GM23338 (cell line): ENCODE measurements around the gene E2F3. TPM values are rescaled to one million over a fixed set of nuclear protein-coding genes. Genes with fewer than 3 reads are reported as not detected.

Experiments used
- ATAC-seq: fragments of 200-7000 bp; cut with Tn5 transposase; 3 replicates; pipeline ENCODE4 v1.9.1; 2020
- DNase-seq: peaks from one replicate; pipeline ENCODE4 v3.0.0-alpha.2; 2015; ENCODE audit warnings: low spot score
- H2AFZ ChIP-seq: fragments of 200-600 bp; sonication (generic); 2 replicates; pipeline ENCODE4 v1.8.0; 2016; ENCODE audit warnings: antibody characterized with exemption, mild to moderate bottlenecking, moderate library complexity
- H3F3A ChIP-seq: fragments of 200-600 bp; sonication (generic); replicated peaks from 2 replicates; pipeline ENCODE4 v1.8.0; 2017; ENCODE audit warnings: antibody characterized with exemption, mixed run types, low read depth
- H3K27ac ChIP-seq: fragments of 200-600 bp; sonication (generic); 2 replicates; pipeline ENCODE4 v1.6.1; 2016; ENCODE audit warnings: low read depth
- H3K27me3 ChIP-seq: fragments of 200-600 bp; sonication (generic); 2 replicates; pipeline ENCODE4 v1.8.0; 2016; ENCODE audit warnings: mild to moderate bottlenecking, mixed run types, moderate library complexity; ENCODE audit not compliant: insufficient read depth
- H3K36me3 ChIP-seq: fragments of 200-600 bp; sonication (generic); 2 replicates; pipeline ENCODE4 v1.8.0; 2016; ENCODE audit warnings: mild to moderate bottlenecking; ENCODE audit not compliant: insufficient read depth
- H3K4me1 ChIP-seq: fragments of 200-600 bp; sonication (generic); 2 replicates; pipeline ENCODE4 v1.8.0; 2016; ENCODE audit warnings: mild to moderate bottlenecking, moderate library complexity; ENCODE audit not compliant: insufficient read depth
- H3K4me2 ChIP-seq: fragments of 200-600 bp; sonication (generic); 2 replicates; pipeline ENCODE4 v1.7.1; 2017; ENCODE audit warnings: mixed run types
- H3K4me3 ChIP-seq: fragments of 200-600 bp; sonication (generic); 2 replicates; pipeline ENCODE4 v1.6.1; 2016; ENCODE audit warnings: mixed run types
- H3K79me2 ChIP-seq: fragments of 200-600 bp; sonication (generic); replicated peaks from 2 replicates; pipeline ENCODE4 v1.8.0; 2017; ENCODE audit warnings: mild to moderate bottlenecking; ENCODE audit not compliant: insufficient read depth
- H3K9me2 ChIP-seq: fragments of 200-600 bp; sonication (generic); 2 replicates; pipeline ENCODE4 v1.8.0; 2017; ENCODE audit not compliant: insufficient read depth
- H4K20me1 ChIP-seq: fragments of 200-600 bp; sonication (generic); replicated peaks from 2 replicates; pipeline ENCODE4 v1.8.0; 2017; ENCODE audit warnings: mild to moderate bottlenecking; ENCODE audit not compliant: insufficient read depth
- H3K27ac Mint-ChIP-seq: 2 replicates; pipeline ENCODE4 v1.8.0; 2020; ENCODE audit warnings: inconsistent platforms, mild to moderate bottlenecking, moderate library complexity, mixed read lengths
- H3K27me3 Mint-ChIP-seq: 3 replicates; pipeline ENCODE4 v1.8.0; 2022; ENCODE audit warnings: low read depth, mild to moderate bottlenecking, moderate library complexity, mixed read lengths, inconsistent platforms; ENCODE audit not compliant: insufficient read depth, poor library complexity
- H3K36me3 Mint-ChIP-seq: 3 replicates; pipeline ENCODE4 v1.8.0; 2021; ENCODE audit warnings: low read depth, mild to moderate bottlenecking, inconsistent platforms, moderate library complexity, mixed read lengths
- H3K4me1 Mint-ChIP-seq: 3 replicates; pipeline ENCODE4 v1.8.0; 2020; ENCODE audit warnings: mild to moderate bottlenecking, inconsistent platforms, mixed read lengths
- H3K4me3 Mint-ChIP-seq: 3 replicates; pipeline ENCODE4 v1.8.0; 2021; ENCODE audit warnings: moderate library complexity, mild to moderate bottlenecking, inconsistent platforms, mixed read lengths
- H3K9me3 Mint-ChIP-seq: 3 replicates; pipeline ENCODE4 v1.8.0; 2020; ENCODE audit warnings: moderate library complexity, mild to moderate bottlenecking, inconsistent platforms, mixed read lengths
- CTCF ChIP-seq, 2 experiments: fragments of 200-600 bp in 1 of 2; sonication (generic) in 1 of 2; conservative IDR thresholded peaks; 2 replicates each; pipeline versions ENCODE4 v1.5.1 to v1.6.1; 2016 to 2017; ENCODE audit warnings: antibody characterized with exemption in 2 of 2, low read depth in 2 of 2, mild to moderate bottlenecking in 2 of 2, moderate library complexity in 1 of 2
- JUNB ChIP-seq: IDR thresholded peaks from one replicate; pipeline ENCODE4 v1.6.1; 2016; ENCODE audit warnings: antibody characterized with exemption; ENCODE audit not compliant: unreplicated experiment
- NANOG ChIP-seq: IDR thresholded peaks from 2 replicates; pipeline ENCODE4 v1.6.1; 2016; ENCODE audit warnings: antibody characterized with exemption, borderline replicate concordance
- POLR2AphosphoS5 ChIP-seq: IDR thresholded peaks from 2 replicates; pipeline ENCODE4 v1.6.1; 2016; ENCODE audit warnings: antibody characterized with exemption, low read depth
- STAT1 ChIP-seq: IDR thresholded peaks from one replicate; pipeline ENCODE4 v1.6.1; 2016; ENCODE audit warnings: antibody characterized with exemption; ENCODE audit not compliant: unreplicated experiment
- ZNF114 ChIP-seq: fragments of 250-450 bp; sonication (Bioruptor Pico); IDR thresholded peaks from 2 replicates; pipeline ENCODE4 v1.5.0; 2020; ENCODE audit warnings: mild to moderate bottlenecking, moderate library complexity
- ZNF331 ChIP-seq: fragments of 250-450 bp; sonication (Bioruptor Pico); IDR thresholded peaks from 2 replicates; pipeline ENCODE4 v1.5.0; 2020; ENCODE audit warnings: low read depth, mild to moderate bottlenecking, moderate library complexity
- polyA plus RNA-seq: library from polyadenylated mRNA; unstranded; fragments of >200 nt; fragmentation: Nextera tagmentation; extraction: Ambion mirVana; gene quantifications from 2 replicates; pipeline ENCODE4 v1.2.1, GENCODE V29; 2016
- total RNA-seq: library from RNA; depleted of rRNA; stranded (reverse); fragments of >200 nt; shearing (Covaris generic); gene quantifications from 2 replicates; pipeline ENCODE4 v1.2.3, GENCODE V29; 2014
- TF ChIP-seq, protein P1 (sequence below): IDR thresholded peaks from 2 replicates; pipeline ENCODE4 v1.6.1; 2016; ENCODE audit warnings: antibody characterized with exemption
- TF ChIP-seq, protein P2 (sequence below): fragments of 250-450 bp; sonication (Bioruptor Pico); IDR thresholded peaks from 2 replicates; pipeline ENCODE4 v1.5.0; 2020; ENCODE audit warnings: mild to moderate bottlenecking, moderate library complexity

The E2F3 gene
- total and polyA plus RNA-seq, 2 experiments from 2014 or later: 27.2 to 33.5 TPM

DNA sequence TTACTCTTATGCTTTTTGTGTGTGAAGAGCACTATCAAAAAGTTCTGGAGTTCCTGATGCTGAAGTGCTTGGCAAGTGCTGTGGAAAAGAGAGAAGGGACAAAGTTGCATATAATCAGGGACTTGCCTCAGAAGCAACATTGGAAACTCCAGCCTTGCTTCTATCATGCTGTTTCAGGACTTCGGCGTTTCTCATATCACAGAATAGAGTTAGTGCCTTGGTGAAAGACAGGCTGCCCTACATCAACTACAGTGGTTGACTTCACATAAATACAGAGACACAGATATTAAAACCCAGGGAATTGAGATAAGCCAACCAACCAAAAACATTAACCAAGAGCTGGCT, 96.3 kb downstream of the E2F3 start:
- Histone ChIP-seq H3K79me2 (no peaks in the 10 kb centered on the region), H3F3A (0 out of 2 replicates have a peak, but pooled peaks cover 7% of the 10 kb centered on the region), H4K20me1 (no peaks in the 10 kb centered on the region), H3K27me3 (no peaks in the 10 kb centered on the region), H2AFZ (no peak overlapping the region), H3K4me2 (no peak overlapping the region), H3K36me3 (no peaks in the 10 kb centered on the region), H3K9me2 (no peaks in the 10 kb centered on the region), H3K4me1 (peaks cover under 1% of the 10 kb centered on the region; the same call in 1 of the 2 replicates), H3K27ac (no peak overlapping the region), H3K4me3 (no peak overlapping the region)
- Mint-ChIP-seq H3K27ac (no peak overlapping the region), H3K4me1 (no peaks in the 10 kb centered on the region), H3K4me3 (no peak overlapping the region), H3K36me3 (no peaks in the 10 kb centered on the region; the same call in 2 of the 3 replicates), H3K9me3 (no peaks in the 10 kb centered on the region), H3K27me3 (no peaks in the 10 kb centered on the region)
- ATAC-seq: no peak
- no peak for TF ChIP-seq STAT1
- TF ChIP-seq JUNB: no peak
- TF ChIP-seq, protein P1, sequence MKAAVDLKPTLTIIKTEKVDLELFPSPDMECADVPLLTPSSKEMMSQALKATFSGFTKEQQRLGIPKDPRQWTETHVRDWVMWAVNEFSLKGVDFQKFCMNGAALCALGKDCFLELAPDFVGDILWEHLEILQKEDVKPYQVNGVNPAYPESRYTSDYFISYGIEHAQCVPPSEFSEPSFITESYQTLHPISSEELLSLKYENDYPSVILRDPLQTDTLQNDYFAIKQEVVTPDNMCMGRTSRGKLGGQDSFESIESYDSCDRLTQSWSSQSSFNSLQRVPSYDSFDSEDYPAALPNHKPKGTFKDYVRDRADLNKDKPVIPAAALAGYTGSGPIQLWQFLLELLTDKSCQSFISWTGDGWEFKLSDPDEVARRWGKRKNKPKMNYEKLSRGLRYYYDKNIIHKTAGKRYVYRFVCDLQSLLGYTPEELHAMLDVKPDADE: no peak
- no peak for TF ChIP-seq NANOG
- TF ChIP-seq CTCF (conservative IDR thresholded peaks at IDR 0.05; ENCODE audit: low read depth in 2 of 2): no peak
- DNase-seq: no peak

DNA sequence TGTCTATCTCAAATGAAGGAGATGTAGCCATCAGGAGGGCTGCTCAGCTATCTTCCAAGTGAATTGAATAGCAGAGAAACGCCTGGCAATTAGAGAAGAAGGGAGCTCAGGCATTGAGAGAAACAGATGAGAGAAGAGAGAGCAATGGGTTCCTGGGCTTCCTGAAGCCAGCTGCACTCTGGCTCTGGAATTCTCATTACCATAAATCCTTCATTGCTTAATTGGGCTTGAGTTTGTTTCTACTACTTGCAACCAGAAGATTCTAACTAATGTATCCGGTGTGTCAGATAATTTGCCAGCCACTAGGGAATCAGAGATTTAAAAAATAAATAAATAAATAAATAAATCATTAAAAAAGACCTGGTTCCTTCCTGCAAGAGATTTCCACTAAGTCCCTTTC, 107.5 kb downstream of the E2F3 start:
- Histone ChIP-seq H3K36me3 (no peaks in the 10 kb centered on the region), H3K79me2 (no peaks in the 10 kb centered on the region), H3K4me2 (no peak overlapping the region), H3K9me2 (no peaks in the 10 kb centered on the region), H3K4me3 (no peak overlapping the region), H4K20me1 (no peaks in the 10 kb centered on the region), H3F3A (no peaks in the 10 kb centered on the region), H3K27ac (no peak overlapping the region), H3K4me1 (peaks cover 10% of the 10 kb centered on the region; the same call in 1 of the 2 replicates), H2AFZ (0 out of 2 replicates have a peak overlapping the region, but pooled peaks have one; percentile 43), H3K27me3 (no peaks in the 10 kb centered on the region)
- Mint-ChIP-seq H3K27ac (no peak overlapping the region), H3K4me1 (peaks cover 15% of the 10 kb centered on the region), H3K9me3 (no peaks in the 10 kb centered on the region), H3K27me3 (no peaks in the 10 kb centered on the region), H3K4me3 (no peak overlapping the region), H3K36me3 (no peaks in the 10 kb centered on the region)
- DNase-seq (peak; percentile 21), ATAC-seq (peak; percentile 30; the same call in 1 of the 3 replicates)
- TF ChIP-seq ZNF331 (no peak), POLR2AphosphoS5 (no peak), NANOG (no peak), JUNB (no peak), STAT1 (no peak), ZNF114 (CRISPR knock-in tag) (no peak)
- TF ChIP-seq, protein P1: no peak
- TF ChIP-seq, protein P2, sequence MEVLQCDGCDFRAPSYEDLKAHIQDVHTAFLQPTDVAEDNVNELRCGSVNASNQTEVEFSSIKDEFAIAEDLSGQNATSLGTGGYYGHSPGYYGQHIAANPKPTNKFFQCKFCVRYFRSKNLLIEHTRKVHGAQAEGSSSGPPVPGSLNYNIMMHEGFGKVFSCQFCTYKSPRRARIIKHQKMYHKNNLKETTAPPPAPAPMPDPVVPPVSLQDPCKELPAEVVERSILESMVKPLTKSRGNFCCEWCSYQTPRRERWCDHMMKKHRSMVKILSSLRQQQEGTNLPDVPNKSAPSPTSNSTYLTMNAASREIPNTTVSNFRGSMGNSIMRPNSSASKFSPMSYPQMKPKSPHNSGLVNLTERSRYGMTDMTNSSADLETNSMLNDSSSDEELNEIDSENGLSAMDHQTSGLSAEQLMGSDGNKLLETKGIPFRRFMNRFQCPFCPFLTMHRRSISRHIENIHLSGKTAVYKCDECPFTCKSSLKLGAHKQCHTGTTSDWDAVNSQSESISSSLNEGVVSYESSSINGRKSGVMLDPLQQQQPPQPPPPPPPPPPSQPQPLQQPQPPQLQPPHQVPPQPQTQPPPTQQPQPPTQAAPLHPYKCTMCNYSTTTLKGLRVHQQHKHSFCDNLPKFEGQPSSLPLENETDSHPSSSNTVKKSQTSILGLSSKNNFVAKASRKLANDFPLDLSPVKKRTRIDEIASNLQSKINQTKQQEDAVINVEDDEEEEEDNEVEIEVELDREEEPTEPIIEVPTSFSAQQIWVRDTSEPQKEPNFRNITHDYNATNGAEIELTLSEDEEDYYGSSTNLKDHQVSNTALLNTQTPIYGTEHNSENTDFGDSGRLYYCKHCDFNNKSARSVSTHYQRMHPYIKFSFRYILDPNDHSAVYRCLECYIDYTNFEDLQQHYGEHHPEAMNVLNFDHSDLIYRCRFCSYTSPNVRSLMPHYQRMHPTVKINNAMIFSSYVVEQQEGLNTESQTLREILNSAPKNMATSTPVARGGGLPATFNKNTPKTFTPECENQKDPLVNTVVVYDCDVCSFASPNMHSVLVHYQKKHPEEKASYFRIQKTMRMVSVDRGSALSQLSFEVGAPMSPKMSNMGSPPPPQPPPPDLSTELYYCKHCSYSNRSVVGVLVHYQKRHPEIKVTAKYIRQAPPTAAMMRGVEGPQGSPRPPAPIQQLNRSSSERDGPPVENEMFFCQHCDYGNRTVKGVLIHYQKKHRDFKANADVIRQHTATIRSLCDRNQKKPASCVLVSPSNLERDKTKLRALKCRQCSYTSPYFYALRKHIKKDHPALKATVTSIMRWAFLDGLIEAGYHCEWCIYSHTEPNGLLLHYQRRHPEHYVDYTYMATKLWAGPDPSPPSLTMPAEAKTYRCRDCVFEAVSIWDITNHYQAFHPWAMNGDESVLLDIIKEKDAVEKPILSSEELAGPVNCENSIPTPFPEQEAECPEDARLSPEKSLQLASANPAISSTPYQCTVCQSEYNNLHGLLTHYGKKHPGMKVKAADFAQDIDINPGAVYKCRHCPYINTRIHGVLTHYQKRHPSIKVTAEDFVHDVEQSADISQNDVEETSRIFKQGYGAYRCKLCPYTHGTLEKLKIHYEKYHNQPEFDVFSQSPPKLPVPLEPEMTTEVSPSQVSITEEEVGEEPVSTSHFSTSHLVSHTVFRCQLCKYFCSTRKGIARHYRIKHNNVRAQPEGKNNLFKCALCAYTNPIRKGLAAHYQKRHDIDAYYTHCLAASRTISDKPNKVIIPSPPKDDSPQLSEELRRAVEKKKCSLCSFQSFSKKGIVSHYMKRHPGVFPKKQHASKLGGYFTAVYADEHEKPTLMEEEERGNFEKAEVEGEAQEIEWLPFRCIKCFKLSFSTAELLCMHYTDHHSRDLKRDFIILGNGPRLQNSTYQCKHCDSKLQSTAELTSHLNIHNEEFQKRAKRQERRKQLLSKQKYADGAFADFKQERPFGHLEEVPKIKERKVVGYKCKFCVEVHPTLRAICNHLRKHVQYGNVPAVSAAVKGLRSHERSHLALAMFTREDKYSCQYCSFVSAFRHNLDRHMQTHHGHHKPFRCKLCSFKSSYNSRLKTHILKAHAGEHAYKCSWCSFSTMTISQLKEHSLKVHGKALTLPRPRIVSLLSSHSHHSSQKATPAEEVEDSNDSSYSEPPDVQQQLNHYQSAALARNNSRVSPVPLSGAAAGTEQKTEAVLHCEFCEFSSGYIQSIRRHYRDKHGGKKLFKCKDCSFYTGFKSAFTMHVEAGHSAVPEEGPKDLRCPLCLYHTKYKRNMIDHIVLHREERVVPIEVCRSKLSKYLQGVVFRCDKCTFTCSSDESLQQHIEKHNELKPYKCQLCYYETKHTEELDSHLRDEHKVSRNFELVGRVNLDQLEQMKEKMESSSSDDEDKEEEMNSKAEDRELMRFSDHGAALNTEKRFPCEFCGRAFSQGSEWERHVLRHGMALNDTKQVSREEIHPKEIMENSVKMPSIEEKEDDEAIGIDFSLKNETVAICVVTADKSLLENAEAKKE: no peak
